ENCODE results near the gene PPP1R17. TPM values are rescaled to one million over a fixed set of nuclear protein-coding genes. Genes with fewer than 3 reads are reported as not detected.

Gene PPP1R17
- total and polyA plus RNA-seq, 2 experiments from 2014 or later = 0.20 TPM; not detected in 1

GRCh38 chr7:31663072-31663471 lies 23.9 kb upstream of the PPP1R17 start:
- Histone ChIP-seq H3K4me2 (ENCODE audit: unreplicated experiment) (no peak overlapping the region), H3K9me2 (ENCODE audit: insufficient read depth) (no peaks in the 10 kb centered on the region), H3K4me3 (no peak overlapping the region), H3K79me2 (ENCODE audit: insufficient read depth) (no peaks in the 10 kb centered on the region), H3F3A (ENCODE audit: insufficient read depth) (no peaks in the 10 kb centered on the region), H3K4me1 (ENCODE audit: insufficient read depth) (no peaks in the 10 kb centered on the region), H2AFZ (no peak overlapping the region), H3K27ac (no peak overlapping the region), H3K9me3 (ENCODE audit: low read depth) (no peaks in the 10 kb centered on the region), H3K27me3 (replicated peaks; ENCODE audit: insufficient read depth) (no peaks in the 10 kb centered on the region), H4K20me1 (ENCODE audit: insufficient read depth) (no peaks in the 10 kb centered on the region), H3K36me3 (ENCODE audit: low read depth) (no peaks in the 10 kb centered on the region), H3K9ac (no peak overlapping the region)
- DNase-seq = no peak
- WGBS, 2 experiments (ENCODE audit: low coverage in 1 of 2, low lambda C conversion rate in 2 of 2, missing lambda C conversion rate in 2 of 2) = 34 to 37% methylated on average over 5 of the region's 5 CpGs
- TF ChIP-seq EZH2 (IDR thresholded peaks at IDR 0.05; ENCODE audit: insufficient read depth, poor library complexity, severe bottlenecking) (no peak), EZH2phosphoT487 (IDR thresholded peaks at IDR 0.05; ENCODE audit: insufficient read depth, low read depth) (no peak)
- in situ Hi-C loops (cut with MboI) = no loop called here

DNA sequence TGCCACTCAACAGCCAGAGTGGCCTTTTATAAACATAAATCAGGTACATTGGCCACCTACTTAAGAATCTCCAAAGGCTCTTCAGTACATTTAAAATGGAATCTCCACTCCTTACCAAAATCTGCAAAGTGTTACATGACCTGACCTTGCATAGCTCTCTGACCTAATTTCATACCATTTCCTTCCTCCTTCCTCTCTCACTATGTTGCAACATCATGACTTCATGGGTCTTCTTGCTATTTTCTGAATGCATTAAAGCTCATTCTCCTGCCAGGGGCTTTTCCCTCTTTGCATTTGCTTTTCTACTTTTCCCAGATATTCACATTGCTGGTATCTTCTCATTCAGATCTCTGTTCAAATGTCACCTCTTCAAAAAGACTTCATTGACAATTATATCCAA lies 22.1 kb upstream of the PPP1R17 start:
- no peak overlapping the region for H3K9ac ChIP-seq
- no peaks in the 10 kb centered on the region for H3K36me3 ChIP-seq (ENCODE audit: low read depth)
- H3K4me2 ChIP-seq (ENCODE audit: unreplicated experiment) = no peak overlapping the region
- H3K4me1 ChIP-seq (ENCODE audit: insufficient read depth) = no peaks in the 10 kb centered on the region
- no peak overlapping the region for H3K27ac ChIP-seq
- no peaks in the 10 kb centered on the region for H3K9me3 ChIP-seq (ENCODE audit: low read depth)
- no peaks in the 10 kb centered on the region for H3F3A ChIP-seq (ENCODE audit: insufficient read depth)
- no peak overlapping the region for H2AFZ ChIP-seq
- no peaks in the 10 kb centered on the region for H4K20me1 ChIP-seq (ENCODE audit: insufficient read depth)
- no peak for TF ChIP-seq EZH2phosphoT487 (IDR thresholded peaks at IDR 0.05; ENCODE audit: insufficient read depth, low read depth)
- TF ChIP-seq EZH2 (IDR thresholded peaks at IDR 0.05; ENCODE audit: insufficient read depth, poor library complexity, severe bottlenecking) = no peak
- DNase-seq = no peak
- no peaks in the 10 kb centered on the region for H3K9me2 ChIP-seq (ENCODE audit: insufficient read depth)
- H3K27me3 ChIP-seq (replicated peaks; ENCODE audit: insufficient read depth) = no peaks in the 10 kb centered on the region
- in situ Hi-C loops (cut with MboI) = no loop called here
- H3K4me3 ChIP-seq = no peak overlapping the region
- no peaks in the 10 kb centered on the region for H3K79me2 ChIP-seq (ENCODE audit: insufficient read depth)

- Histone ChIP-seq H4K20me1 (ENCODE audit: insufficient read depth) (no peaks in the 10 kb centered on the region), H3F3A (ENCODE audit: insufficient read depth) (no peaks in the 10 kb centered on the region), H3K36me3 (ENCODE audit: low read depth) (no peaks in the 10 kb centered on the region), H3K79me2 (ENCODE audit: insufficient read depth) (no peaks in the 10 kb centered on the region), H3K9ac (no peak overlapping the region), H3K4me1 (ENCODE audit: insufficient read depth) (no peaks in the 10 kb centered on the region), H3K27me3 (replicated peaks; ENCODE audit: insufficient read depth) (no peaks in the 10 kb centered on the region), H2AFZ (no peak overlapping the region), H3K27ac (no peak overlapping the region), H3K4me2 (ENCODE audit: unreplicated experiment) (no peak overlapping the region), H3K9me2 (ENCODE audit: insufficient read depth) (no peaks in the 10 kb centered on the region), H3K9me3 (ENCODE audit: low read depth) (no peaks in the 10 kb centered on the region), H3K4me3 (no peak overlapping the region)
- TF ChIP-seq EZH2 (IDR thresholded peaks at IDR 0.05; ENCODE audit: insufficient read depth, poor library complexity, severe bottlenecking) = no peak
- DNase-seq = no peak
- 0 to 6% methylated on average over 1 of the region's 1 CpG for WGBS, 2 experiments (ENCODE audit: low coverage in 1 of 2, low lambda C conversion rate in 2 of 2, missing lambda C conversion rate in 2 of 2)
- in situ Hi-C loops (cut with MboI) = no loop called here
Measured at GRCh38 chr7:31665546-31665945, 21.5 kb upstream of the PPP1R17 start.

GRCh38 chr7:31669461-31669860 lies 17.6 kb upstream of the PPP1R17 start:
- Histone ChIP-seq H4K20me1 (ENCODE audit: insufficient read depth) (no peaks in the 10 kb centered on the region), H3K79me2 (ENCODE audit: insufficient read depth) (no peaks in the 10 kb centered on the region), H3K36me3 (ENCODE audit: low read depth) (no peaks in the 10 kb centered on the region), H3K27me3 (replicated peaks; ENCODE audit: insufficient read depth) (no peaks in the 10 kb centered on the region), H3K9me3 (ENCODE audit: low read depth) (no peaks in the 10 kb centered on the region), H3K9me2 (ENCODE audit: insufficient read depth) (no peaks in the 10 kb centered on the region), H3K4me1 (ENCODE audit: insufficient read depth) (no peaks in the 10 kb centered on the region), H2AFZ (no peak overlapping the region), H3K4me2 (ENCODE audit: unreplicated experiment) (no peak overlapping the region), H3K9ac (no peak overlapping the region), H3K4me3 (no peak overlapping the region), H3F3A (ENCODE audit: insufficient read depth) (no peaks in the 10 kb centered on the region), H3K27ac (no peak overlapping the region)
- in situ Hi-C loops (cut with MboI) = no loop called here
- TF ChIP-seq EZH2phosphoT487 (IDR thresholded peaks at IDR 0.05; ENCODE audit: insufficient read depth, low read depth) = no peak
- no peak for TF ChIP-seq EZH2 (IDR thresholded peaks at IDR 0.05; ENCODE audit: insufficient read depth, poor library complexity, severe bottlenecking)
- no peak for DNase-seq

GRCh38 chr7:31679574-31680305 lies 7.3 kb upstream of the PPP1R17 start:
- Histone ChIP-seq H4K20me1 (ENCODE audit: insufficient read depth) (no peaks in the 10 kb centered on the region), H3K27ac (no peak overlapping the region), H3K27me3 (replicated peaks; ENCODE audit: insufficient read depth) (no peaks in the 10 kb centered on the region), H3K4me3 (no peak overlapping the region), H3K9me2 (ENCODE audit: insufficient read depth) (no peaks in the 10 kb centered on the region), H3K9me3 (ENCODE audit: low read depth) (no peaks in the 10 kb centered on the region), H3K79me2 (ENCODE audit: insufficient read depth) (no peaks in the 10 kb centered on the region), H3K36me3 (ENCODE audit: low read depth) (no peaks in the 10 kb centered on the region), H2AFZ (no peak overlapping the region), H3K4me1 (ENCODE audit: insufficient read depth) (no peaks in the 10 kb centered on the region), H3K4me2 (ENCODE audit: unreplicated experiment) (no peak overlapping the region), H3F3A (ENCODE audit: insufficient read depth) (no peaks in the 10 kb centered on the region), H3K9ac (no peak overlapping the region)
- DNase-seq = no peak
- no peak for TF ChIP-seq EZH2phosphoT487 (IDR thresholded peaks at IDR 0.05; ENCODE audit: insufficient read depth, low read depth)
- 9 to 13% methylated on average over 12 of the region's 12 CpGs for WGBS, 2 experiments (ENCODE audit: low coverage in 1 of 2, low lambda C conversion rate in 2 of 2, missing lambda C conversion rate in 2 of 2)
- in situ Hi-C loops (cut with MboI) = no loop called here
